ENCODE data around the gene RFT1.
"Not testable (repeated sequence)": the region's sequence is repeated elsewhere in the genome, so short reads cannot be mapped to it uniquely, and the experiment has no call there.

The RFT1 gene

GRCh38 chr3:53163444-53164387 is 33.5 kb upstream of the RFT1 start:
- DNase-seq (ENCODE audit: low read depth), result no peak

GRCh38 chr3:53162672-53163443 is 32.6 kb upstream of the RFT1 start:
- DNase-seq (ENCODE audit: low read depth), result no peak

DNA sequence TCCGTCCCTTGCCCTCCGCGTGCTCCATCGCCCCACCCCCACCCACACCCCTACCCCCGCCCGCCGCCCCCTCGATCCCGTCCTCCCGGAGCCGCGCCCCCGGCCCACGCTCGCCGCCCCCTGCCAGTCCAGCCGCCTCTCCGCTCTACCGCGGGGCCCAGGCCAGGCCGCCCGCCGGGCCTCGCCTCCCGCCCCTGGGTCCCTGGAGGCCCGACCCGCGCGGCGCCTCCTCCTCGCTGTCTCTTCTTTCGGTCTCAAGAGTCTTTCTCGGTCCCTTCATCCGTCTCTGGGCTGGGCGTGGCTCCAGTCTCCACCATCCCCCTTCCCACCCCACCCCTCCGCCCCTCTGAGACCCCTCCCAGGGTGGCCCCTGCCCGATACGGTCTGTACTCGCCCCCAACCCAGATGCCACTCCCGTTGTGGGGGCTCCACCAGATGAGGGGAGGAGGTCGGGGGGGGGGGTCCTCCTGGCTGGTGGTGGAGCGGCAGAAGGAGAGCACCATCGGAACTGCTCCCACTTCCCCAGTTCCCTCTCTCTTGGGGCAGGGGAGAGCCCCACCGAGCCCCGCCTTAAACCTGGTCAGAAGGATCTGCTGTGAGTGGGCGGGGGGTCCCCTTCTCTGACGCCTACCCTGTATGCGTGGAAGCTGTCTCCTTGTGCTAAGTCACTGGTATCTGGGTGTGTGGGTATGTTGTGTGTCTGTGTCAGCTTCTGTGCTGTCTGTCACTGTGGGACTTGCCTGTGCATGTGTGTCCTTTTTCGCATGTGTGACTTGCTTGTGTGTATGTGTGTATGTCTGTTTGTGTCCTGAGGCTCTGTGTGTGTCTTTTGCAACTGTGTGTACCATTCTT is 31.8 kb upstream of the RFT1 start:
- no peak for DNase-seq (ENCODE audit: low read depth)

- DNase-seq (ENCODE audit: low read depth), result no peak
These were observed 31.2 kb upstream of the RFT1 start for GRCh38 chr3:53161450-53161819.

- DNase-seq (ENCODE audit: low read depth), result no peak
These were observed 30.6 kb upstream of the RFT1 start, which contains the start of gene PRKCD for GRCh38 chr3:53160660-53161449. PRKCD (plus strand) TSS chr3:53161209; CDS start chr3:53178423, 17,214 bp downstream.

DNA sequence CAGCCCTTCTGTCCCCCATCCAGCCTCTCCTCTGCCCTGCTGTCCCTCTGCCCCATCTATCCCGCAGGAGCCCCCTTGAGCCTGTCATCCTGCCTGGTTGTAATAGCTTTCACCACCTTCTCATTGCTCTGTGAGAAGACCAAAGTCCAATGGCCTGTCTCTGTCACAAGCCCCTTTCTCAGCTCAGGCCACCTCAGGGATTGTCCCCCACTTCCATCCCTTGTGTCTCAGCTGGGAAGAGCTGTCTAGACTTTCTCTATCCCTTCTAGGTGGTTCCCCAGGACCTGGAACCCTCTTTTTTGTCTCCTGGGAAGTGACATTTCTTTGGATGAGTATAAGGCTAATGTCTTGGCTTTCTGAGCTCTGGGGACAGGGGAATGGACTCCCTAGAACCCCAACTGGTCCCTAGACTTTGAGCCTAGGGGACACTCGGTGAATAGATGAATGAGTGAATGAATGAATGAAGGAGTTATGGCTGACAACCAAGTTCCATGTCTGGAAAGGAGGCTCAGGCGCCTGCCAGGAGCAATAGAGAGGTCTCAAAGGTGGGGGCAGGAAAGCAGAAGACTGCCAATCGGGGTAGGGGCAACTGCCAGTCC is 29.9 kb upstream of the RFT1 start:
- no peak for DNase-seq (ENCODE audit: low read depth)

DNA sequence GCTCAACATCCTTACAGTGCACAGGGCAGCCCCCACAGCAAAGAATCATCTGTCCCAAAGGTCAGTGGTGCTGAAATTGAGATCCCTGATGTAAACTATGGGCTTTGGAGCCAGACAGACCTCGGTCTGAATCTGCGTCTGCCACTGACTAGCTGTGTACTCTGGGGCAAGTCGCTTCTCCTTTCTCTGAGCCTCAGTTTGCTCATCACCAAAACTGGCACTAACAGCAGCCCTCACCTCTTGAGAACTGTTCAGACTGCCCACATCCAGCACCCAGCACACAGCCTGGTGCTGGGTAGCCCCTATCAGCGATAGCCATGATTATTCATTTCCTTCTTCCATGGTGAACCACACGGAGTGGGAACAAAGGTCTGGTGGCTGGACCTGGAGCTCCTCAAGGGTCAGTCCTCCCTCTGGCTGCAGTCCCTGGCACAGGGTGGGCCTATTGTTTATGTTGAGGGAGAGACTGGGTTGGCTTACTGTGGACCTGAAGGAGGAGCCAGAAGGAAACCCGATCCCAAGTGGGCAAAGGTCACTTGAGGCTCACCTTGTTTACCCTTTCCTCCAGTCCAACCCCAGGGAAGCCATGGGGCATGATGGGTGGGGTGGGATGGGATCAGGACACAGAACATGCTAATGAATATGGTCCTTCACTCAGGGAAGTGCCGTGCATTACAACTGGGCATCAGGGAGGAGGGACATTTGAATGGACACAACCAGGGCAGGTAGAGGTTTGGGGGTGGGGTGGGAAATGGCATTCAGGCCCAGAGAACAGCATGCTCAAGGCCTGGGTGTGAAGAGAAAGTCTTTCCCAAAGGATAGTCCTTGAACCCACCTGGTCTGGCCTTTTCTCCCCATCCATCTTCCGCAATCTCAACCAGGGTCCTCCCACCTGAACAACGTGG is 29.2 kb upstream of the RFT1 start:
- DNase-seq (ENCODE audit: low read depth), result no peak

DNA sequence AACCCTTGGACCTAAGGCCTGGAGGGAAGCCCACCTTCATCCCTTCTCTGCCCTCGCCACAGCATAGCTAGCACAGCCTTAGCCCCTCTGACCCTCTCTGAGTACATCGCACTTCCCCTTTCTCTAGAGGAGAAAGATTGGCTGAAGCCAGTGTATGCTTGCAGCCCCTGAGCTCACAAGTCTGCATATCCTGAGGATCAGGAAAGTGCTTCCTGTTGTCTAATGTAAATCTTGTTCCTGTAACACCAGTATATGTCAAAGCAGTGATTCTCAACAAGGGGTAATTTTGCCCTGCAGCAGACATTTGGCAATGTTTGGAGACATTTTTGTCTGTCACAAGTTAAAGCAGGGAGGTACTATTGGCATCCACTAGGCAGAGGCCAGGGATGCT is 28.5 kb upstream of the RFT1 start:
- no peak for DNase-seq (ENCODE audit: low read depth)

DNA sequence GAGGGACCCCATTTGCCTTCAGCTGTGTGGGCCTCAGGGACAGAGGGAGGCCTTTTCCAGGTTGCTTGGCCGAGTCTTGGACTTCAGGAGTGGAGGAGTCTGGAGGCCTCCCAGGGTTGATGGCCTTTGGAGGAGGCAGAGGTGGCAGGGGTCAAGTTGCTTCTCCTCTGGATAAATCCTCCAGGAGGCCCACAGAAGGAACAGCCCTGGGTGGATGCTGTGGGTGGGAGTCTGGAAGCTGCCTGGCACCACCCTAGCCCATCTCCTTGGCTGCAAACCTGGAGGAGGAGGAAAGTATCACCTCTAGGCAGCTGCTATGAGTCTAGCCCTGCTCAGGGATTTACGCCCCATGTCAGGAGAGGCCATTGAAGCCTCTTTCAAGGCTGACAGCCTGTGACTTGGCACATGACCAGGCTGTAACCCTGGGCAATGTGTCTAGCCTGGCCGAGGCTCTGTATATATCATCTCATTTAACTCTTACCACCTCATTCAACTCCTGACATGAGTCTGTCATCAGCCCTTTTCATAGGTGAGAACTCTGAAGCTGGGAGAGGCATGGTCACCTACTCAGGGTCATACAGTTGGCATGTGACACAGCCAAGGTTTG is 27.8 kb upstream of the RFT1 start:
- DNase-seq (ENCODE audit: low read depth), result no peak

DNA sequence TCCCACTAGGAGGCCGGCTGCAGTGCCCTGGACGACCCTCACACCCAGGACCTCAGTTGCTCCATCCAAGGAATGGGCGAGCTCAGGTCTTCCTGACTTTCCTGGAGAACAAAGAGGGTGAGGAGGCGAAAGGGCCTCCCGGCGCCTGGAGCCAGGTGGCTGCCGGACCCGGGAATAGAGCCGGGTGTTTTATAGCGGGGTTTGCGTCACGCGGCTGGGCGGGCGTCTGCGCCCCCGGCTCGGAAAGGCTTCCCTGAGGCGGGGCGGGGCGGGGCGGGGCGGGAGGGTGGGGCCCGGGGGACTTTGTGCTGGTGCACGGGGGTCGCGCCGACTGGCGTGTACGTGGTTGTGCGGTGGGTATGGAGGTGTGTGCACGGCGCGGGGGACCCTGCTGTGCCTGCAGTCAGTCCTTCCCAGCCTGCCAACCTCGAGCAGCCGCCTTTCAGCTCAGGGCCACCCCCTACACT is 26.2 kb upstream of the RFT1 start:
- no peak for DNase-seq (ENCODE audit: low read depth)

DNA sequence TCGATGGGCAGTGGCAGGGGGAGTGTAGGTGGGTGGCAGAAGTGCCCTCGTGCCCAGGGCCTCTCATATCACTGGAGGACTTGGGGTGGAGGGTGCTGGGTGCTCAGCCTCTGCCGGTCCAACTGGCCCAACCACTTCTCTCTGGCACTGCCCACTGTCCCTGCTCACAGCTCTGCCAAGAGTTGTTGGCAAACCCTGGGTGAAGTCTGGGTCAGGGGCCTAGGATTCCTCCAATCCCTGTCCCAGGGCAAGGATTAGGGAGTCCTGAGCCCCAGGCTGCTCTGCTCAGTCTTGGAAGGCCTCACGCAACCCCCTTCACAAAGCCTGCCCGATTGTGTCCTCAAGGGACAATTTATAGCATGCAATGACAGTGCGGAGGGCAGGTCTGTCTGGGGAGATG is 25.5 kb upstream of the RFT1 start:
- no peak for DNase-seq (ENCODE audit: low read depth)

DNA sequence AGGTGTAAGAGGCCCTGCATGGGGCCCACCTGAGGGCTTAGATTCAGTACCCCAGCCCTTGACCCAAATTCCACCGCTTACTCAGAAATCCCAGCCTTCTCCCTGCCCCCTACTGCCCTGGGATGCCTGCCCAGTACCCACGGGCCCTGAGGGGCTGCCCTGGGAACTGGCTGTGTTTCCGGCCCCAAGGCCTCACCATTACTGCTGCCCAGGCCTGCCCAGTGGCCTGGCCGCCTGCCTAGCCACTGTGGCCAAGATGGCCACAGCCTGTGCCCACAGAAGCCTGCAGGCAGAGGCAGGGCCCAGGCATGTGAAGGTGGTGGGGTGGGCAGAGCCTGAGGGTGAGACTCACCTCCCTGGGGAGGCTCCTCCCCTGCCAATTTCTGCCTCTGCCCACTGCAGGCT is 24.6 kb upstream of the RFT1 start:
- no peak for DNase-seq (ENCODE audit: low read depth)

- no peak for DNase-seq (ENCODE audit: low read depth)
These were observed 23.7 kb upstream of the RFT1 start for GRCh38 chr3:53153980-53154379.

DNA sequence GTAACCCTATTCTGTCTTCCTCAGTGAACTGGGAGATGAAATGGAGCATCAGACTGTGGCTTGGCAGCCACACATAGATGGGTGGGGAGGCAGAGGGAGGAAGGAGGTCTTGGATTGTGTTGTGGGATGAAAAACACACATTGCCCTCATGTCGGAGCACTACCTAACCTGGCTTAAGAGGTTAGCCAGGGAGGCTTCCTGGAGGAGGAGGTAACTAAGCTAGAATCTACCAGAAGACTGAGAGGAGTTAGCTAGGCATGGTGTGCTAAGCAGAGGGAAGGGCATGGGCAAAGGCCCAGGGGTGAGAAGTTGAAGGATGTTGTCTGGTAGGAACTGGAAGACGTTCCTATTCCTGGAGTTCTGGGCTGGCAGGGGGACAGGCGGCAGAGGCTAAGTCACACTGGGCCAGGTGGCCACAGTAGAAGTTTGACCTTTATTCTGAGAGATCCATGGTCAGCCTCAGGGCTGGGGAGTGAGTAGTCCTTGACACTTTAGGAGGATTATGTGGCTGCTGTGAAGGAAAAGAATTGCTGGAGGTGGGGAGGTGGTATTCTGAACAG is 23.1 kb upstream of the RFT1 start:
- no peak for DNase-seq (ENCODE audit: low read depth)

DNA sequence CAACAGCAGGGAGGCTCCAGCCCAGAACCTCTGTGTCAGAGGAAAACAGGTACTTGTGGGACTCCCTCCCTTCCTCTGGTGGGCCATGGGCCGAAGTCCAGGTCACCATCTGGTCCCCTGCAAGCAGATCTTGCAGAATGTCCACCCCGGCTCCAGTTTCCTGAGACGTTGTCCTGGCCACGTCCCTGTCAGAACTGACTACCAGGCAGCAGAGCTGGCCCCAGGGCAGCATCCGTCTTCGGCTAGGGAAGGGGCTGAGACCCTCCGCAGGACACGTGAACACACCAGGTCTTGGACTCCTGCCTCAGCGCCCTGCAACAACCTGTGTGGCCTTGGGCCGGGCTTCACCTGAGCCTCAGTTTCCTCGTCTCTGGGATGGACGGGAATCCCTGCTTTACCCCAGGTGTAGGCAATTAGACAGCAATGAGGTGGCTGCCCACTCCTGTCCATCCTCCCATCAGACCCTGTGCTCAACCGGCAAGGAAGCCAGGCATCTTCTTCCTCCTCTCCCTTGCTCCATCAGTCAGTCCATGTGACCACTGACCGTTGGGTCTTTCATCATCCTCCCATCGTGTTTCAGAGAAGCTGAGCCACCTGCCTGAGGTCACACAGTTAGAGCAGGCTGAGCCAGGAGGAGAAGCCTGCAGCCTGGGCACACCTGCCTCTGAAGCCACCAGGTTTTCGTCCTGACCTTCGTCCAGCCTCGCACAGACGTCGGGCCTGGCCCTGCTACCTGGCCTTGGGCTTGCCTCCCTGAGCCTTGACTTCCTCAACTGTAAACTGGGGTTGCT is 21.8 kb upstream of the RFT1 start:
- no peak for DNase-seq (ENCODE audit: low read depth)

GRCh38 chr3:53151465-53151864 is 21.2 kb upstream of the RFT1 start:
- no peak for DNase-seq (ENCODE audit: low read depth)

- DNase-seq (ENCODE audit: low read depth), result not testable (repeated sequence)
These were observed 20.8 kb upstream of the RFT1 start for GRCh38 chr3:53151086-53151438.

Data from CMK (cell line).